HG02798 (cell line): Measurements from ENCODE around the gene PPP1R27.
"Not testable (repeated sequence)": the region's sequence is repeated elsewhere in the genome, so short reads cannot be mapped to it uniquely, and the experiment has no call there.

Experiments used
- ATAC-seq: cut with Tn5 transposase; IDR thresholded peaks from one replicate; pipeline ENCODE4 v1.9.1; 2021; ENCODE audit warnings: mild to moderate bottlenecking; ENCODE audit not compliant: unreplicated experiment, poor library complexity

PPP1R27 gene

DNA sequence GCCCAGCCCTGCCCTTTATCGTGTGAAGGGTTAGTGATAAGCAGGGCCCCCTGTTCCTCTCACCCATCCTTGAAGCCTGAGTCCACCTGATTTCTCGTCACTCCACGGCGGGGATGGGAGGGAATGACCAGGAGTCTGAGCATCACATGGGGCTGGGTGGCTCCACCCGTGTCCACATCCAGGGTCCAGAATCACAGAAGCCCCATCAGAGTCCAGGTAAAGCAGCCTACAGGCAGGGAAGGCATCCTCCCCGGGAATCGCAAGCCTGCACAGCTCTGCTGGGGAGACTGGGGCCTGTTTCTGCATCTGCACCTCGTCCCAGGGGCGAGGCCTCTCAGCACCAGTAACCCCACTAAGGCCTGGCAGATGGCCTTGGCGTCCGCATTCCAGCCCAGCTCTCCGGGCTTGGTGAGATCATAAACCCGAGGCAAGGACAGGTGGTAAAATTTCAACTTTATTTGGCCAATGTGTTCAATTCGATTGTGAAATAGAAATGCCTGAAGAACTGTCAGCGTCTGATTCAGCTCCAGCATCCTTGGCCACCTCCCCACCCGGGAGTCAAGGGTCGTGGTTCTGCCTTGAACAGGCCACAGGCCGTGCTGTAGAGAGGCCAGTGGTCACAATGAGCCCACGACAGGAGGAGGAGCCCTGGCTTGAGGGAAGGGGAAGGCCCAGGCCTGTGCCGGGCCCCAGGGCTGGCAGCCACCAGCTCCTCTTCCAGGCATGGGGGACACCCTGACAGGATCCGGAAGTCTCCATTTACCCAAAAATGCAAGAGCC lies 8.1 kb upstream of the PPP1R27 start:
- ATAC-seq: no peak

DNA sequence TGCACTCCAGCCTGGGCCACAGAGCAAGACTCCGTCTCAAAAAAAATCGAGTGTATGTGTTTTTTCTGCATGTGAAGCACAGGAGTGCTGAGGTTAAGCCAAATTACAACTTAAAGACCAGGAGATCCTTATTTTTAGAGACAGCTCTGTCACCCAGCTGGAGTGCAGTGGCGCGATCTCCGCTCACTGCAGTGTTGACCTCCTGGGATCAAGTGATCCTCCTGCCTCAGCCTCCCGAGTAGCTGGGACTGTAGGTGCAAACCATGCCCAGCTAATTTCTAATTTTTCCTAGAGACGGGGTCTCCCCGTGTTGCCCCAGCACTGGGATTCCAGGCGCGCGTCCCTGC lies 7.5 kb upstream of the PPP1R27 start:
- no peak for ATAC-seq

DNA sequence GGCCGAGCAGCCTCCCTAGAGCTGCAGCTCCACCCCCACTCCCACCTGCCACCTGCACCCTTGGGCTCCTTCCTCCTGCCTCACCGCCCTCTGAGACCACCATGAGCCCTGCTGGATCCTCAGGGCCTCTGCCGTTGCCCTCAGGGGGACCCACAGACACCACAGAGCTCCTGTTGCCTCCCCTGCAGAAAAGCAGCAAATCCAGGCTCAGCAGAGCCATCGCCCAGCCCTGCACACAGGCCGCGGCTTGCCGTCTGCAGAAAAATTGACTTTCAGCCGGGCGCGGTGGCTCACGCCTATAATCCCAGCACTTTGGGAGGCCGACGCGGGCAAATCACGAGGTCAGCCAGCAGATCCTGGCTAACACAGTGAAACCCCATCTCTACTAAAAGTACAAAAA lies 7.0 kb upstream of the PPP1R27 start:
- ATAC-seq: no peak

- no peak for ATAC-seq
Observed at GRCh38 chr17:81840826-81841778, 6.3 kb upstream of the PPP1R27 start.

- ATAC-seq: not testable (repeated sequence)
Observed at GRCh38 chr17:81840059-81840458, 5.2 kb upstream of the PPP1R27 start.

DNA sequence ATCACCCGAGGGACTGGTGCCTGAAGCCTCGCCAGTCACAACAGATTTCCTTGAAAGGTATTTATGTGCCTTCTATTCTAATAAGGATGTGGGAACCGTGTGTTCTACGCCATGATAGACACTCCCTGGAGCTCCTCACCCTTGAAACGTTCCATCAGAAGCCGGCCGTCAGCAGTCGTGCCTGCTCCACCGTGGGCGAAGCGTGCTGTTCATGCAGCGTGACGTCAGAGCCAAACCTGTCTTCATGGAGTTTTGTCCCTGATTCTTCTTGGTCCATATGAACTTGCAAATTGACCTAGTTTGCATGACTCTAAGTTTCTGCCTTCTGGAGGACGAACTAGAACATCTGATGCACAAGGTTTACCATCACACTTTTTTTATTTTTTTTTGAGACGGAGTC lies 4.5 kb upstream of the PPP1R27 start:
- ATAC-seq: no peak

GRCh38 chr17:81838753-81839255 lies 4.0 kb upstream of the PPP1R27 start:
- ATAC-seq: no peak

- ATAC-seq: no peak
Observed at GRCh38 chr17:81837641-81838040, 2.8 kb upstream of the PPP1R27 start.

- no peak for ATAC-seq
Observed at GRCh38 chr17:81833921-81834830, 674 bp downstream of the PPP1R27 start.

GRCh38 chr17:81833160-81833920 lies 1.5 kb downstream of the PPP1R27 start, which contains the start of gene MCRIP1:
Gene MCRIP1 (minus strand): TSS chr17:81833291. CDS start chr17:81824506, 8,785 bp downstream.
- ATAC-seq: peak; percentile 84

DNA sequence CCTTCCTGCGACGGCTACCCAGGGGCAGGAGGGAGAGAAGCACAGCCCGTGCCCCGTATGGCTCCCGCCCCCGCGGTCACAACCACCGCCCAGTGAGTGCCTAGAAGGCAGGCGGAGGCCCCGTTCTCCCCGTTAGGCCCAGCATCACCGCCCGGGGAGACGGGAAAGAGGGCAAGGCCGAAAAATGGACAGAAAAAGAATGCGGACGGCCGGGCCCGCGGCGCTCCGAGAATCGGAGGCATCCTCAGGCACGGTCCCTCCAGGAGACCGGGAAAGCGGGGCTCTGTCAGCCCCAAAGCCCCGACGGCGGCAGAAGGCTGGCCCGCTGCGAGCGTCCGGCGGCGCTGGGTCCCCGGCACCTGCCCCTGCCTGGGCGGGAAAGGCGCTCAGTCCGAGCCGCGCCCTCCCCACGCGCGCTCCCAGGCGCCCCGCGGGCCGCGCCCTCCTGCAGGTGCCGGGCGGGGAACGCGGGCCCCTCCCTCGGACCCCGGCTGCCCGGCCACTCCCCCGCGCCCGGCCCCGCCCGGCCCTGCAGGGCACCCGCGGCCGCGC lies 2.2 kb downstream of the PPP1R27 start:
- ATAC-seq: peak; percentile 86

GRCh38 chr17:81831957-81832607 lies 2.8 kb downstream of the PPP1R27 start:
- ATAC-seq: no peak

DNA sequence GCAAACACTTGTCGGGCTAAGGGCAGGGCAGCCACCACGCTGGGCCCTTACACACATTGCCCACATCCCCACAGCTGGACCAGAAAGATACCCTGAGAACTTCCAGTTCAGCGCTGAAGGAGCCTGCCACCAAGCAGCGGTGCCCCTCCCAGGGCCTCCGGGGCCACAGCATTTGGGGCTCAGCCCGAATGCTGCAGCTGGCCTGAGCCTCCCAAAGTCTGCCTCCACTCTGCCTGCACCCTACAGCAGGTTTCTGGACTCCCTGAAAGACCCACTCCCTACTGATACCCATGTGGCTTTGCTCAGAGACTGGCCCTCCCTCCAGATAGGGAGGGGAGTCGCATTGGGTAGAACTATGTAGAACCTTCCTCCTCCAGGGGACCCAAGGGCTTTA lies 3.3 kb downstream of the PPP1R27 start:
- no peak for ATAC-seq

DNA sequence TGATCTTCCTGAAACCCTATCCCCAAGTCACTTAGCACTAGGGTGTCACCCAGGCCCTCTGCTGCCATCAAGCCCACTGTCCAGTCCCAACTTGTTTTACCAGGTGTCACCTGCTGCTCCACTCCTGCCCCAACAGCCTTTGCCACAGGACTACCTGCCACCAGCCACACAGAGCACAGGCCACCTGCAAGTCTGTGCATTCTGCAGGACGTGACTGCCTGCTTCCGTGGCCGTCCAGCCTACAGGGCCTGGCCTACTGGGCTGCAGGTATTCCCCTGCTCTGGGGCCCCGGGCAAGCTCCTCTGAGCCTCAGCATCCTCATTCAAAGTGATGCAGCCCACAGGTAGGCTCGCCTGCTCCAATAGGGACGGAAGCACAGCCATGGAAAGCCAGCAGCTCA lies 5.0 kb downstream of the PPP1R27 start:
- ATAC-seq: no peak

- no peak for ATAC-seq
Observed at GRCh38 chr17:81828656-81829055, 6.2 kb downstream of the PPP1R27 start.

- ATAC-seq: no peak
Observed at GRCh38 chr17:81825841-81826466, 8.9 kb downstream of the PPP1R27 start.

GRCh38 chr17:81824595-81824994 lies 10.3 kb downstream of the PPP1R27 start:
- no peak for ATAC-seq
